GM18873 (cell line): ENCODE measurements around the gene SPATA31E1.
"Not testable (repeated sequence)": the region's sequence is repeated elsewhere in the genome, so short reads cannot be mapped to it uniquely, and the experiment has no call there.

Experiments
- ATAC-seq: cut with Tn5 transposase; IDR thresholded peaks from one replicate; pipeline ENCODE4 v1.9.1; 2021; ENCODE audit warnings: mild to moderate bottlenecking, moderate library complexity, moderate number of reproducible peaks; ENCODE audit not compliant: unreplicated experiment, low FRiP score

Gene SPATA31E1

DNA sequence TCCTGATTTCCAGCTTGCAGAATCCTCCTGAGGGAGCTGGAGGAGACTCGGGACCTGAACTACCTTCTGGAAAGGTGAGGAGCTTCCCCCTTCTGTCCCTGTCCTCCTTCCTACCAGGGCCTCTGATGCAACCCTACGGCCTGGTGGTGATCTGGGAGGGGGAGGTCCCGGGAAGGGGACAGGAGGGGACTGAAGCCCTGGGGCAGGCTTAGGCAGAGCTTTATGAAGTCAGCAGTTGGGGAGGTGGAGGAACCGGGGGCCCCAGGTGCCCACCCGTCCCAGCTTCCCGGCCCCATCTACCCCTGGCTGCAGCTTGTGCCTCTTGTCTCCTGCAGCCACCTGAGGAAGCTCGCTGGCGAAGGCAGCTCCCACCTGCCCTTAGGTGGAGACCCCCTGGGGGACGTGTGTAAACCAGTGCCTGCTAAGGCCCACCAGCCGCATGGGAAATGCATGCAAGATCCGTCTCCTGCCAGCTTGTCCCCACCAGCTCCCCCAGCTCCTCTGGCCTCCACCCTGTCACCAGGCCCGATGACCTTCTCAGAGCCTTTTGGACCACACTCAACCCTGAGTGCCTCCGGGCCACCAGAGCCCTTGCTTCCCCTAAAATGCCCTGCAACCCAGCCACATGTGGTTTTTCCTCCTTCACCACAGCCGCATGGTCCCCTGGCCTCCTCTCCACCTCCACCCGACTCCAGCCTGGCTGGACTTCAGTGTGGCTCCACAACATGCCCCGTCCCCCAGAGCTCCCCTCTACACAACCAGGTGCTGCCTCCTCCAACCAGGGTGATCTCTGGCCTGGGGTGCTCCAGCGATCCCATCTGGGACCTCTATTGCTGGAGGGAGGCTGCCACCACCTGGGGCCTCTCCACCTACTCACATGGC lies 2.1 kb downstream of the SPATA31E1 start:
- ATAC-seq = no peak

DNA sequence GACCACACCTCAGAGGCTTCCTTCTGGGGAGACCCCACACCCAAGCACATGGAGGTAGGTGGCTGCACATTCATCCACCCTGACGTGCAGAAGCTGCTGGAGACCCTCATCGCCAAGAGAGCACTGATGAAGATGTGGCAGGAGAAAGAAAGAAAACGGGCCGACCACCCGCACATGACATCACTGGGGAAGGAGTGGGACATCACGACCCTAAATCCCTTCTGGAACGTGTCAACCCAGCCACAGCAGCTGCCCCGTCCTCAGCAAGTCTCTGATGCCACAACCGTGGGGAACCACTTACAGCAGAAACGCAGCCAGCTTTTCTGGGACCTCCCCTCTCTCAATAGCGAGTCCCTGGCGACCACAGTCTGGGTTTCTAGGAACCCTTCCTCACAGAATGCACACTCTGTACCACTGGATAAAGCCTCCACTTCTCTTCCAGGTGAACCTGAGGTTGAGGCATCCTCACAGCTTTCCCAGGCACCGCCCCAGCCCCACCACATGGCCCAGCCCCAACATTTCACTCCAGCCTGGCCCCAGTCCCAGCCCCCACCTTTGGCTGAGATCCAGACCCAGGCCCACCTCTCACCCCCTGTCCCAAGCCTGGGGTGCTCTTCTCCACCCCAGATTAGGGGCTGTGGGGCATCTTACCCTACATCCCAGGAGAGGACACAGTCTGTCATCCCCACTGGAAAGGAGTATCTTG lies 3.0 kb downstream of the SPATA31E1 start:
- ATAC-seq = no peak

DNA sequence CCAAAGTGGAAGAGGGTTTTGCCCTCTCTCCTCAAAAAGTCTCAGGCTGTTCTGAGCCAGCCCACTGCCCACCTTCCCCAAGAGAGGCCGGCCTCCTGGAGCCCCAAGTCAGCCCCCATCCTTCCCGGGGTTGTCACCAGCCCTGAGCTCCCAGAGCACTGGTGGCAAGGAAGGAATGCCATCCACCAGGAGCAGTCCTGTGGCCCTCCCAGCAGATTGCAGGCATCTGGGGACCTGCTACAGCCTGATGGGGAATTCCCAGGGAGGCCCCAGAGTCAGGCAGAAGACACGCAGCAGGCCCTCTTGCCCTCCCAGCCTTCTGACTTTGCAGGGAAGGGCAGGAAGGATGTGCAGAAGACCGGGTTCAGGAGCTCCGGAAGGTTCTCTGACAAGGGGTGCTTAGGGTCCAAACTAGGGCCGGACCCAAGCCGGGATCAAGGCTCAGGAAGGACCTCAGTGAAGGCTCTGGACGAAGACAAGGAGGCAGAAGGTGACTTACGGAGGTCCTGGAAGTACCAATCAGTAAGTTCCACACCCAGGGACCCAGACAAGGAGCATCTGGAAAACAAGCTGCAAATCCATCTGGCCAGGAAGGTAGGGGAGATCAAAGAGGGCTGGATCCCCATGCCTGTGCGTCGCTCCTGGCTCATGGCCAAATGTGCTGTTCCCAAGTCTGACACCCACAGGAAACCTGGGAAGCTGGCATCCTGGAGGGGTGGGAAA lies 3.7 kb downstream of the SPATA31E1 start:
- no peak for ATAC-seq

DNA sequence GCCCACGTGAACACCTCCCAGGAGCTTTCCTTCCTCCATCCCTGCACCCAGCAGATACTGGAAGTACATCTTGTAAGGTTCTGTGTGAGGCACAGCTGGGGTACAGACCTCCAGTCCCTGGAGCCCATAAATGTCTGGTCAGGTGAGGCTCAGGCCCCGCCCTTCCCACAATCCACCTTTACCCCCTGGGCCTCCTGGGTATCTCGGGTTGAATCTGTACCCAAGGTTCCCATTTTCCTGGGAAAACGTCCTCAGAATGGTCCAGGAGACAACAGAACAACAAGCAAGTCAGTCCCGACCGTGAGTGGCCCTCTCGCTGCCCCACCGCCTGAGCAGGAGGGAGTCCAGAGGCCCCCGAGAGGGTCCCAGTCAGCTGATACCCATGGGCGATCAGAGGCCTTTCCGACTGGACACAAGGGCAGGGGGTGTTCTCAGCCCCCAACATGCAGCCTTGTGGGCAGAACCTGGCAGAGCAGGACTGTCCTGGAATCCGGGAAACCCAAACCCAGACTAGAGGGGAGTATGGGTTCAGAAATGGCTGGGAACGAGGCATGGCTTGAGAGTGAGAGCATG lies 4.3 kb downstream of the SPATA31E1 start:
- no peak for ATAC-seq

DNA sequence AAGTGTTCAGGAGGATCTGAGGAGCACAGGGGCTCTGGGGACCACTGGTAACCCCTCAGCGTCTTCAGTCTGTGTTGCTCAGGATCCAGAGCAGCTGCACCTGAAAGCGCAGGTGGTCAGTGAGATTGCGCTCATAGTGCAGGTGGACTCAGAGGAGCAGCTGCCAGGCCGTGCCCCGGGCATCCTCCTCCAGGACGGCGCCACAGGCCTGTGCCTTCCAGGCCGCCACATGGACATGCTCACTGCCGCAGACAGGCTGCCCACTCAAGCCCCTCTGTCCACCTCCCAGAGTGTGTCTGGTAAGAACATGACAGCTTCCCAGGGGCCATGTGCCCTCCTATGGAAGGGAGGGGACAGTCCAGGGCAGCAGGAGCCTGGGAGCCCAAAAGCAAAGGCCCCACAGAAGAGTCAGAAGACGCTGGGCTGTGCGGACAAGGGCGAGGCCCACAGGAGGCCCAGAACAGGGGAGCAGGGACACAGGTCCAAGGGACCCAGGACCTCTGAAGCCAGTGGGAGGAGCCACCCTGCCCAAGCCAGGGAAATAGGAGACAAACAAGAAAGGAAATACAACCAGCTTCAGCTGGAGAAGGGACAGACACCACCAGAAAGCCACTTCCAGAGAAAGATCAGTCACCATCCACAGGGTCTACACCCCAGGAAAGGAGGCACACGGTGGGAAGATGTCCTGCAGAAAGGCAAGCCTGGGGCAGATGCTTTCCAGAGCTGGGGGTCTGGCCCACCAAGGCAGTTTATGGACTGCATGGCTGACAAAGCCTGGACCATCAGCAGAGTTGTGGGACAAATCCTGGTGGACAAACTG lies 5.2 kb downstream of the SPATA31E1 start:
- ATAC-seq = no peak

DNA sequence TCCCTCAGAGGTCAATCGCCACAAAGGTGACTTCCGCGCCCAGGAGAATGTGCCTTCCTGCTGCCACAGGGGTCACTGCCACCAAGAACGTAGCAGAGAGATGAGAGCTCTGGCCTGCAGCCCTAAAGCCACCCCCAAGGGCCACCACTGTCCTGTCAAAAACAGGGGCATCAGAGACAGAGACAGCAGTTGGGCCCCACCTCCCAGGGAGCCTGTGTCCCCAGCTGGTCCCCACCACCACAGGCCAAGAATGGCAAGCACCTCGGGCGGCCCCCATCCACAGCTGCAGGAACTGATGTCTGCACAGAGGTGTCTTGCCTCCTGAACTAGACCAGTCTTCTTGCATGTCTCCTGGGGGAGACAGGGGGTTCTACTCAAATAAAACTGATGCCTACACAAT lies 5.8 kb downstream of the SPATA31E1 start:
- ATAC-seq = no peak

DNA sequence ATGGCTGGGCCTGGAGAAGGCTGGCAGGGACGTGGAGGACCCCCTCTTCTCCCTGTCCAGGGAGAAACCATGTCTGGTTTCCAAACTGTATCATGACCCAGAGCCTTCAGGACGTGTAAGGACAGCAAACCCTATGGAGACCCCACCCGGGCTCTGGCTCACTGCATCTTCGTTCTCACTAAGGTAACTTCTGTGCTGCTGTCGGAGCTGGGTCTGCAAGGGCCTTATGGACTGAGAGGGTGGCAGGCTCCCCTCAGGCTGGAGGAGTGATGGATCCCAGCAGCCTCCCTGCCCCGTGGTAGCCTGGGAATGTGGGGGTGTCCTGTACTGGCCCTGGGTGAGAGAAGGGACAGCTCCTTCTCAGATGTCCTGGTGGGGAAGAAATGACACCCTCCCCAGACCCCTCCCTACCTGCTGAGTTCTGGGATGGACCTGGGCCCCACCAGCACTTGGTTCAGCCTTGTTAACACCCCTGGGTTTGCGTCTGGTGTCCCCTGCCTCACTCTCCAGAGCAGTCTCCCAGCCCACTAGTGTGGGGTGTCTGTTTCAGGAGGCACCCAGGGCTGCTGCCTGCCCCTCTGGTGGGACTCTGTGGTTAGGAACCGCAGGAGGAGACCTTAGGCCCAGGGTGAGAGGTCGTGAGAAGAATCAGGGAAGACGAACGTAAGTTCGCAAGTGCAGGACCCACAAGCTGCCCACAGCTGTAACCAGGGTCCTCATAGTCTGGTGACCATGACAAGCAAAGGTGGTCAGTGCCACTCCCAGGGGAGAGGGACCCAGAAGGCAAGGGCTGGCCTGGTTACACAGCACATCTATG lies 6.6 kb downstream of the SPATA31E1 start:
- ATAC-seq = no peak

DNA sequence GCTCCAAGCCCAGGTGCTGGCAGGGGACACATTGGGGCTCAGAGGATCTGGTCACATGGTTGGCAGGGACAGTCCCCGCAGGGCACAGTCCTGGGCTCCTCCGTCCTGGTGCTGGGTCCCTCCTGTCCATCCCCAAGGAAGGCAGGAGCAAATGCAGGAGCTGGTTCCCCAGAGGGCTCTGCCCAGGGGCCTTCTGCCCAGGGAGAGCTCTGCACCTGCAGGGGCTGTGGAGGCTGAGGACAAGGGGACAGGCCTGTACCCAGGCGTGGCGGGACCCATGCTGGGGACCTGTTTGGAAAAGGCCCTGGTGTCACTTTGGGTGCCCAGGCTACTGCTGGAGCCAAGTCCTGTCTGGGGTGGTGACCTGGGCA lies 7.2 kb downstream of the SPATA31E1 start:
- no peak for ATAC-seq

DNA sequence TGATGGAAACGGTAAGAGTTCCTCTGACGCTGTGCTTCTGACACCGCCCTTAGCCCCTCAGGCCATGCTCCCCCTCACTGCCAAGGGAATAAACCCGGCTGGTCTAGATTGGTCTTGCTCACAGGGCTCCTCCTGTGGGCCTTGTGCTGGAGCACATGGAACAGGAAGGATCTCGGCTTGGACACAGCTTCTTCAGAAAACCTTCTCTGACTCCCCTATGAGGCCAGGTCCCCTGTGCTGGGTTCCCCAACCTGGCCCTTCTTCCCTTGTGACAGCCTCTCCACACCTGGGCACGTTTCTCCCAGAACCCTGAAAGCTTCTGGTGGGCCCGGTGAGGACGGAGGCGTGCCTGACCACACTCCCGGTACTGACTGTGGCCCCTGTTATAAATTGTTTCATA lies 8.2 kb downstream of the SPATA31E1 start:
- ATAC-seq = no peak

DNA sequence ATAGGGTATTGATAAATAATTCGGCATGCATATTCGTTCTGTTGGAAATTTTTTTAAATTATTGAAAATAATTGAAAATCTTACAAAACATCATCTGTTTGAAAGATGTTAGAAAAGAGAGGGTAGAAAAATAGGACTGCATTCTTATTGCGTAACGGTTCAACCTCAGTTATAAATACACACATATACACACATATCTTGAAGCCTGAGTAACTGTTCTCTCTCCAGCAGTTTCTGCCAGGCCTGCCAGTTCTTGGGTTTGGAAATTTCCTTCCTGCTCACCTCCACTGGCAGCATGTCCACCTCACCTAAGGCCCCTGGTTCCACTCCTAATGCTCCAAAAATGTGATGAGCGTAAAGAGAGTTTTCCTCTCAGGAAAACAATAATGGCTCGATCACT lies 9.1 kb downstream of the SPATA31E1 start:
- no peak for ATAC-seq

DNA sequence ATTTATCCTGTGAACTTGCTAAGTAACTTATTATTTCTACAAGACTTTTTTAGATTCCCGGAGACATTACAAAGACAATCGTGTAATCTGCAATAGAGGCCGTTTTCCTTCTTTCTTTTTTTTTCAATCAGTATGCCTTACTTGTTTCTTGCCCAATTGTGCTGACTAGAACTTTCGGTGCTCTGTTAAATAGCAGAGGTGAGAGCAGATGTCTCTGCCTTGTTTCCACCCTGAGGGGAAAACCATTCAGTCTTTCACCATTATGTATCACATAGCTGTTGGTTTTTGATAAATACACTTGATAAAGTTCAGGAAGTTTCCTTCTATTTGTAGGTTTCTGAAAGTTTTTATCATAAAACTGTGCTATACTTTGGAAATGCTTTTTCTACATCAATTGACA lies 10.3 kb downstream of the SPATA31E1 start:
- ATAC-seq = no peak

DNA sequence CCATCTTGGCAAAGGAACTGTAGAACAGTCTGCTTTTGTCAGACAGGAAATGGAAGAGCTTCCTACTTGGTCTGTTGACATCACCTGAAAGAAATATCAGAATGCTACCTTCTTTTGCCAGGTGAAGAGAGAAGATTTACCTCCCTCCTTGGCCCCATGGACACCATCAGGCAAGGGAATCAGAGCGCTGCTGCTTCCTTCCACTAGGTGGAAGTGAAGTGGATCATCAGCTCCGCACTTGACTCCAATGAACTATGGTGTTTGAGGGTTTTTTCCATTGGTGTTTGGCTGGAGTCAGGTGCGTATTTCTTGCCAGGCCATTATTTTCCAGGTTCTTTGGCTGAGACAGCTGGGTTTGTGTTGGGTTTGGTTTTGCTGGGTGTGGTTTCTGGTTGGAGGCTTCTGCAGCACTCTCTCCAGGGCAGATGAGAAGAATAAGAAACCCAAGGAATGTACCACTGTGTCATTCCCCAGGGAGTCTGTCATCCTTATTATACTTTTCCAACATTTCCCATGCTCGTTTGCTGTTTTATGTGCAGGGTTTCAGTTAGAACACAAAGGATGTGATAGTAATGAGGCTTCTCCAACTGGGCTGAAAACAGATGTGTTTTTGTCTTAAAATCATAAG lies 12.4 kb downstream of the SPATA31E1 start:
- ATAC-seq = no peak

DNA sequence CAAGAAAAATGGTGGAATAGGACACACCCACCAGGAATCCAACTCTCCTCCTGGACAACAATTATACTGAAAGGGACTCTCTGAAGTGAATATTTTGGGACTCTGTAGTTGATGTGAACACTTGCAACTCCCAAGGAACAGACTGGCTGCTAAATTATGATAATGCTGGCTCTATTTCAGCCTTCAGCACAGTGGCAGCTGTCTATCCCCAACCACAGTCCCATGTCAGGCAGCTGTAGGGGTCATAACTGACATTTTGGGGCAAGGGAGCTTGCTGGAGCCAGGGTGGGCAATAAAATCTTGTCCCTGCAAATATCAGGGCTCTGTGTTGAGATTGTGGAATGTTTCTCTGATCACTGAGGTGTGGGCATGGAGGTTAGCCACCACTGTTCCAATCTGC lies 14.2 kb downstream of the SPATA31E1 start:
- ATAC-seq = no peak

DNA sequence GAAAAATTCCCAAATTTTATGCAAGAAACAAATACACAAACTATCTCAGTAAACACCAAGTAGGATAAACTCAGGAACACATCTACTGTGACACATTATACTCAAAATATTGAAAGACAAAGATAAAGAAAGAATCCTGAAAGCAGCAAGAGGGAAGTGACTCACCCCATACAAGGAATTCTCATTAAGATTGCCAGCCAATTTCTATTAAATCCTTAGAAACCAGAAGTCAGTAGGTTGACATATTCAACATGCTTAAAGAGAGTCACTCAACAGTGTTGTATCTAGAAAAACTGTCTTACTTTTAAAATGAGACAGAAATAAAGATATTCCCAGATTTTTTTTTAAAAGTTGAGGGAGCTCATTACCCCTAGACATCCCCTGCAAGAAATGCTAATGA lies 15.5 kb downstream of the SPATA31E1 start:
- ATAC-seq = no peak

DNA sequence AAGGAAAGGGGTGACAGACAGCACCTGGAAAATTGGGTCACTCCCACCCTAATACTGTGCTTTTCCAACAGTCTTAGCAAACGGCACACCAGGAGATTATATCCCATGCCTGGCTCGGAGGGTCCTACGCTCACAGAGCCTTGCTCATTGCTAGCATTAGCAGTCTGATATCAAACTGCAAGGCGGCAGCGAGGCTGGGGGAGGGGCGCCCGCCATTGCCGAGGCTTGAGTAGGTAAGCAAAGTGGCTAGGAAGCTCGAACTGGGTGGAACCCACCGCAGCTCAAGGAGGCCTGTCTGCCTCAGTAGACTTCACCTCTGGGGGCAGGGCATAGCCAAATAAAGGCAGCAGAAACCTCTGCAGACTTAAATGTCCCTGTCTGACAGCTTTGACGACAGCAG lies 19.7 kb downstream of the SPATA31E1 start:
- ATAC-seq = not testable (repeated sequence)

DNA sequence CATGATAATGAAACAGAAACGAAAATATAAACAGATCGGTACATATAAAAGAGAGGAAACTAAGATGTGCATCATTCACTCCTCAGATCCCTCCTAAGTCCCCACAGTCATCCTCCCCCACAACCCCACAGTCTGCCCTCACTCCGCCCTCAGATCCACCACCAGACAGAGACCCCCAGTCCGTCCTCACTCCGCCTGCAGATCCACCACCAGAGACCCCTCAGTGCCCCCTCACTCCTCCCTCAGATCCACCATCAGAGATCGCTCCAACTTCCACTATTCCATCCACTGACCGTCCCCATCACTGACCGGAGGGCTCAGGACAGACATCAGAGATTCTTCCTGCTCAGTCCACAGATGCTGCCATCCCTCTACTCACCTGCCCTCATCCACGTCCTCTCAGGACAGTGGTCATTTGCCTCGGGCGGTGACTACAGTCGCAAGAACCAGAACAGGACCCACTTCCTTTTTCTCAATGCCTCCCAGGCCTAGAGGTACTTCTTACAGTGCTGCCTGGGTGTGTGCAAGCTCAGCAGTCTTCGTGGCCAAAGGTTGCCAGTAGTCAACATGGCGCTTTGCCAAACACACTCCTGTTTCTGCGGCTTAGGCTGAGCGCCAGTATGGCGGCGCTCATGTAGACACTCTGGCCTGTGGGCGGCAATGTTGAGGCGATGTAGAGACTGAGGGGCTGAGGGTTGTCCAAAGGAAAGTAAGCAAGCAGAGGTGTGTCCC lies 26.8 kb downstream of the SPATA31E1 start:
- ATAC-seq = no peak

DNA sequence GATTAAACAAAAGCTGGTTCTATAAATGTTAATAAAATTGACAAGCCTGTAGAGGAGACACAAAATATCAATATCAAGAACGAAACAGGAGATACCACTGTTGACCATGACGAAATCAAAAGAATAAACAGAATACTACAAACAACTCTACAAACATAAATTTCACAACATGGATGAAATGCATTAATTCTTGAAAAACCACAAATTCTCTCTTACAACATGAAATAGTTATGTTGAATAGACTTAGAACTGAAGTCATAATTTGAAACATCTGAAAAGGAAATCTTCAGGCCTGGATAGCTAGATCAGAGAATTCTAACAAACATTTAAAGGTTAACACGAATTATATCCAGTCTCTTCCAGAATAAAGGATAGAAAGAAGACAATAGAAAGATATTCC lies 28.1 kb downstream of the SPATA31E1 start:
- no peak for ATAC-seq

DNA sequence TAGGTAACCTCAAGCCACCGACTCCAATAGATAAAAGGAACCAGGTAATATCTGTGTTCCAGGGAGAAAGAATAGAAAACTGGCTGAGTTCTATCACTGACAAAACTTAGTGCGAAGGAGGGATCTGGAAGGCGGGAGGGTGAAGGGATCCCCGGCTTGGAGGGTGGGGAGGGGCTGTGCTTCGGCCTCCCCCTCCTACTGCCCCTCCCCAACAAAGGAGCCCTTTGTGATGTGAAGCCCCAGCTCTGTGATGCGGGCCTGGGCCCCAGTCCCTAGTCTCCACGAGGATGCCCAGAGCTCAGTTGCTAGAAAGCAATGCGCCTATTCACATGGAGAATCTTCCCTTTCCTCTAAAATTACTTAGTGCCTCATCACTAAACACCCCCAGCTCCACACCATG lies 35.0 kb downstream of the SPATA31E1 start, which contains the start of gene SPATA31C1:
TSS of gene SPATA31C1 (plus strand) at position 301 of the 400 bp plus-strand sequence.
- ATAC-seq = not testable (repeated sequence)
